Activated T-helper 9 cell treated with anti-CD3 and anti-CD28 coated beads, Interleukin-2, amount 50 U/mL, for 16 hours (primary cell): ENCODE results near the gene COG8.
"Not testable (repeated sequence)": the region's sequence is repeated elsewhere in the genome, so short reads cannot be mapped to it uniquely, and the experiment has no call there.

Experiments used
- DNase-seq: peaks from one replicate; pipeline ENCODE4 v3.0.0-alpha.2; 2020; ENCODE audit warnings: low read depth

COG8 gene

DNA sequence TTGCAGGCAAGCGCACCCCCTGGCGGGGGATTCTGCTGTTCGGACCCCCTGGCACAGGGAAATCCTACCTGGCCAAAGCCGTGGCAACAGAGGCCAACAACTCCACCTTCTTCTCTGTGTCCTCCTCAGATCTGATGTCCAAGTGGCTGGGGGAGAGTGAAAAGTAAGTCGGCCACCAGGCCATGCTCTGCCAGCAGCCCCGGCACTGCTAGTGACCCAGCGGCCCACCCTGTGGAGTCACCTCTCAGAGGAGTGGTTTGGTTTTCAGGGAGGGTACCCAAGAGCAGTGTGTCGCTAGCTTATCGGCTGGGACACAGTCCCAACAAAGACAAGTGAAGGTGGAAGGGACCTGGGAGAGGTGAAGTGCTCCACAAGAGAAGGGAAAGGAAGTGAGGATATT lies 20.0 kb downstream of the COG8 start:
- no peak for DNase-seq

GRCh38 chr16:69318911-69319289 lies 20.5 kb downstream of the COG8 start:
- DNase-seq, result no peak

GRCh38 chr16:69318177-69318910 lies 21.0 kb downstream of the COG8 start:
- DNase-seq, result no peak

- DNase-seq, result no peak
Measured at GRCh38 chr16:69316595-69317034, 22.7 kb downstream of the COG8 start.

GRCh38 chr16:69315486-69316311 lies 23.7 kb downstream of the COG8 start:
- no peak for DNase-seq

- no peak for DNase-seq
Measured at GRCh38 chr16:69314534-69314933, 24.8 kb downstream of the COG8 start.

- DNase-seq, result no peak
Measured at GRCh38 chr16:69313469-69313868, 25.9 kb downstream of the COG8 start.

DNA sequence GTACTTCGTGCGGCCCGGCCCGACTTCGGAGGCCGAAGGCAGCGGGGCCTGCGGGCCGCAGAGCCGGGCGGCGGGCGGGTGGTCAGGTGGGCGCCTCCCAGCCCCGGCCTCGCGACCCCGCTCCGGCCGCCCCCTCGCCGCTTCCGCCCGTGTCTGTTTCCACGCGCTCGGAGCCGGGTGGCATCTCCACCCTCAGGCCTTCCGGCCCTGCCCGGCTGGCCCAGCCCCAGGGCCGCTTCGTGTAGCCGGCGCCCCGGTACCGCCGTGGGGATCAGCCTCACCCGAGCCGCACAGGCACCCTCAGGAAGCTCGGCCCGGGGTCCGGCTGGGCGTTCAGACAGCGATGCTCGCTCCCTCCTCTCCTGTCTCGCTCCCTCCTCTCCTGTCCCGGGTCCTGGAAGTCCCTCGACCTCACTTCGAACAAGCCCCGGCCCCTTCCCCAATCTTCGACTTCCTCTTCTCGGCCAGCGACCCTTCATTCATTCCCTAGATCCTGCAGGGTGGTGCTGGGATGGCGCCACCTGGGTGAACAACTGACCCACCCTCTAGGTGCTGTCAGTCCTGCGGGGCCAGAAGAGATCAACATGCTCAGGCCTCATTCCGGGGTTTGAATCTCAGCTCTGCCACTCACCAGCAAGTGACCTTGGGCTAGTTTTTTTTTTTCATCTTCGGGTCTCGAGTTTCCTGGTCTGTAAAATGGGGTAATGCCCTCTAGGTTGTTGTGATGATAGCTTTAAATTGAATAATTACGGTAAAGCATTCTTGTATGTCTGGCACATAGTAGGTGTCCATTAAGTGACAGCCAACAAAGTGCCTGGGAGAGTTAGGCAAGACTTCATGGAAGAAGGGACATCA lies 27.6 kb downstream of the COG8 start:
- DNase-seq, result peak; percentile 24

GRCh38 chr16:69310653-69311532 lies 28.5 kb downstream of the COG8 start, which contains the start of gene VPS4A:
TSS of gene VPS4A (plus strand) at chr16:69311350. CDS start at chr16:69311512, 162 bp downstream.
- DNase-seq, result peak; percentile 97

DNA sequence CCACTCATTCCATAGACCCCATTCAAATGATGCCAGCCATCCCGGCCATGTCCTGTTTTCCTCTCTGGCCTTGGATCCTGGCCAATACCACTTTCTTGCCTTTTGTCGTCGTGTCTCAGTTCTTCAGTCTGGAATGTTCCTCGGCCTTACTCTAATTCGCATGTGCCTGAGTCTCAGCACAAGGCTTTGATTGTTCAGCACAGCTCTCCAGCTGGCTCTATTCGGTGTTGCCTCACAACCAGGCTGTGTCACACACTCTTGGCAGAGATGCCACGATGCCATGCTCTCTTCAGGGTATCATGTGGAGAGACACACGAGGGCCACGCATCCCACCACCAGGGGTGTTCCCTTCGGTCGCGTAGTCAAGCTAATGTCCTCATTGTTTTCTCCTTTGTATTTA lies 30.0 kb downstream of the COG8 start:
- no peak for DNase-seq

- DNase-seq, result no peak
Measured at GRCh38 chr16:69307856-69308255, 31.5 kb downstream of the COG8 start.

DNA sequence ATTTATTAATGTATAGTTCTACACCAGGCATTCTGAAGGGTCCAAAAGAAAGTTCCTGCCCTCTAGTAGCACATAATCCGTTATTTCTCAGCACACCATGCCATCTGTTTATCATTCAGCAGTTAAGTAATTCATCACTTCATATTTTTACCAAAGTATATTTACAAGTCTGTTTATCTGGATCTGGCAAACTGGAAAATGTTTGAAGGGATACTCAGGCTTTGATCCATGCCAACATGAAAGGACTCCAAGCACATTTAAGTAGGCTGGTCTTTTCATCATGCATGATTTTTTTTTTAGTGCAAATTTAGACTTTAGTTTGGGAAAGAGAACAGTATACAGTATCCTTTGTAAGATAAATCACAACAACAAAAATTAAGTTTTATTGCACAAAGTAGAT lies 32.3 kb downstream of the COG8 start:
- DNase-seq, result no peak

GRCh38 chr16:69306031-69306430 lies 33.3 kb downstream of the COG8 start:
- DNase-seq, result no peak

DNA sequence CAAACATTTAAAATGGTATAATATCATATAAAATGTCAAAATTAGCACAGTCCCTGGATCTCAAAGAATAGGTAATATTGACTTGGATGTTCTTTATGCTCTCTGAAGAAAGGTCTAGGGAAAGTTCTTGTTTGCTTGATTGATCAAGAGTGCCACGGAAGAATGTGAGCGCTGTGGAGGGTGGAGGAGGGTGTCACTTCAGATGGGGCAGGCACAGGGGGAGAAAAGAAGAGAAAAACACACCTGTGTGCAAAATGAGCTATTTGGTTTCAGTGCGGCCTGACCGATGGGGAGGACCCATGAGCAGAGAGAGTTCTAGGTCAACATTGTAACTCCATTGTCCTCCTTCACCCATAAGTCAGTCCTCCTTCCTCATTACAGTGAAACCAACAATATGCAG lies 37.1 kb downstream of the COG8 start:
- DNase-seq, result no peak

GRCh38 chr16:69301861-69302260 lies 37.5 kb downstream of the COG8 start:
- DNase-seq, result no peak

DNA sequence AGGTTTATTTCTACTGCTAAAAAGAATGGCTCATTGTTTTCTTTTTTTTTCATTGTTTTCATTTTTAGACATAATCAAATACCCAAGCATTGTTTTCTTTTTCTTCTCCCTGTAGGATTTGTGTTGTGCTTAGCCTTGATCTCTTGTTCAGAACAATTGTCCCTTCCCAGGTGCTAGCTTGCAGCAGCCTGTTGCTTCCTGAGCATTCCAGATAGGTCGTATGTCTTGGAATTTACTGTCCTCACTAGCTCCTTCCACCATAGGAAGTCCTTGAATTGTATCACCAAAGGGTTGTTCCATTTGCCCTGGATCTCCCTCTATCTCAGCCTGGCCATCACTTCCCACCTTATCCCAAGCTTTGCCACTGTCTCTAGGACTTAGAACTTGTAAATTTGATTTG lies 38.2 kb downstream of the COG8 start:
- no peak for DNase-seq

GRCh38 chr16:69298261-69298660 lies 41.1 kb downstream of the COG8 start:
- no peak for DNase-seq

- DNase-seq, result not testable (repeated sequence)
Measured at GRCh38 chr16:69296771-69297170, 42.6 kb downstream of the COG8 start.

DNA sequence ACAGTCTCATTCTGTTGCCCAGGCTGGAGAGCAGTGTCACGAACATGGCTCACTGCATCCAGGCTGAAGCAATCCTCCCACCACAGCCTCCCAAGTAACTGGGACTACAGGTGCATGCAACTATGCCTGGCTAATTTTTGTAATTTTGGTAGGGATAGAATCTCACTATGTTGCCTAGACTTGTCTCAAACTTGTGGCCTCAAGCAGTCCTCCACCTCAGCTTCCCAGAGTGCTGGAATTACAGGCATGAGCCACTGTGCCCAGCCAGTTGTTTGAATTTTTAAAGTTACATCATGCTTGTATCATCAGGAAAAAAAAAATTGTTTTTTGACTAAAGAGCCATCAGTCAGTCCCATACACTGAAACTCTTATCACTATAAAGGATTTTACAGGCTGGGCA lies 45.3 kb downstream of the COG8 start:
- DNase-seq, result no peak

- no peak for DNase-seq
Measured at GRCh38 chr16:69293401-69293800, 46.0 kb downstream of the COG8 start.

- not testable (repeated sequence) for DNase-seq
Measured at GRCh38 chr16:69291657-69292056, 47.7 kb downstream of the COG8 start.
